ENCODE results near the gene AADAC.

Gene AADAC

DNA sequence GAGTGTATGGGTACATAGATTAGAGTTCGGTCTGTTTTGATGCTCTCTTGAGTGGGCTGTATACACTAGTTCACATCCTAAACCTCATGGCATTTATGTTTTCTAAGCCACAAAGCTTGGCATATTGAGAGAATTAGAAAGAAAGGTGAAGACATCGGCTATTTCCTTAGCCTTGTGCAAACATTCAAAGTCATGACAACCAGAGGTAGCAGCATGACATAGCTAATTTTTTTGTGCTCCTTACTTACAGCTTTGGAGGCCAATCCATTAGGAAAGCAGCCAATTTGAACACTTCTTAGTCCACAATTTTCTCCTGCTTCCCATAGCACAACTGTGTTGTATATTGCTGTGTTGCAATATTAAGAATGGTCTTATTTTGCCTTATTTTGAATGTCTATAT, 21.5 kb upstream of the AADAC start:
- Mint-ChIP-seq H3K4me3 (no peak overlapping the region), H3K36me3 (ENCODE audit: low read depth) (no peaks in the 10 kb centered on the region), H3K27ac (no peak overlapping the region), H3K9me3 (peaks cover 2% of the 10 kb centered on the region), H3K27me3 (ENCODE audit: low read depth) (no peaks in the 10 kb centered on the region), H3K4me1 (no peaks in the 10 kb centered on the region)
- TF ChIP-seq, protein P1, sequence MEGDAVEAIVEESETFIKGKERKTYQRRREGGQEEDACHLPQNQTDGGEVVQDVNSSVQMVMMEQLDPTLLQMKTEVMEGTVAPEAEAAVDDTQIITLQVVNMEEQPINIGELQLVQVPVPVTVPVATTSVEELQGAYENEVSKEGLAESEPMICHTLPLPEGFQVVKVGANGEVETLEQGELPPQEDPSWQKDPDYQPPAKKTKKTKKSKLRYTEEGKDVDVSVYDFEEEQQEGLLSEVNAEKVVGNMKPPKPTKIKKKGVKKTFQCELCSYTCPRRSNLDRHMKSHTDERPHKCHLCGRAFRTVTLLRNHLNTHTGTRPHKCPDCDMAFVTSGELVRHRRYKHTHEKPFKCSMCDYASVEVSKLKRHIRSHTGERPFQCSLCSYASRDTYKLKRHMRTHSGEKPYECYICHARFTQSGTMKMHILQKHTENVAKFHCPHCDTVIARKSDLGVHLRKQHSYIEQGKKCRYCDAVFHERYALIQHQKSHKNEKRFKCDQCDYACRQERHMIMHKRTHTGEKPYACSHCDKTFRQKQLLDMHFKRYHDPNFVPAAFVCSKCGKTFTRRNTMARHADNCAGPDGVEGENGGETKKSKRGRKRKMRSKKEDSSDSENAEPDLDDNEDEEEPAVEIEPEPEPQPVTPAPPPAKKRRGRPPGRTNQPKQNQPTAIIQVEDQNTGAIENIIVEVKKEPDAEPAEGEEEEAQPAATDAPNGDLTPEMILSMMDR (IDR thresholded peaks at IDR 0.05; ENCODE audit: unreplicated experiment in 3 of 3): no peak

DNA sequence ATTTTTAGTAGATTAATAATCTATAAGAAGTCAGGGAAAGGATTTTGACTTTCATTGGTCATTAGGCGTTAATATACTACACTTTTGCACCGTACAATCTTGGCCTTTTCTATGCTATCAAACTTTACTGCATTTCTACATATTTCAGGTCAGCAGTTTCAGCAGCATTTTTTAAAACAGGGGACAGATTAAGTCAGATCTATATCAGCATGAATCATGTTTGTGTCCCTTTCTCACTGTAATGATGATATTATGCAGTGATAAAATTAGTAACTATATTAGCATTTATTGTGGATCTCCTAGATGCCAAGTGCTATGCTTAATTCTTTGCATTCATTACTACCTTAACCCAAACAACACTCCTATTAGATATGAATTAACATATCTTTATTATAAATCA, 20.3 kb upstream of the AADAC start:
- Mint-ChIP-seq H3K27ac (no peak overlapping the region), H3K4me1 (no peaks in the 10 kb centered on the region), H3K27me3 (ENCODE audit: low read depth) (no peaks in the 10 kb centered on the region), H3K4me3 (no peak overlapping the region), H3K9me3 (peaks cover 2% of the 10 kb centered on the region), H3K36me3 (ENCODE audit: low read depth) (no peaks in the 10 kb centered on the region)
- TF ChIP-seq, protein P1 (IDR thresholded peaks at IDR 0.05; ENCODE audit: unreplicated experiment in 3 of 3): no peak

DNA sequence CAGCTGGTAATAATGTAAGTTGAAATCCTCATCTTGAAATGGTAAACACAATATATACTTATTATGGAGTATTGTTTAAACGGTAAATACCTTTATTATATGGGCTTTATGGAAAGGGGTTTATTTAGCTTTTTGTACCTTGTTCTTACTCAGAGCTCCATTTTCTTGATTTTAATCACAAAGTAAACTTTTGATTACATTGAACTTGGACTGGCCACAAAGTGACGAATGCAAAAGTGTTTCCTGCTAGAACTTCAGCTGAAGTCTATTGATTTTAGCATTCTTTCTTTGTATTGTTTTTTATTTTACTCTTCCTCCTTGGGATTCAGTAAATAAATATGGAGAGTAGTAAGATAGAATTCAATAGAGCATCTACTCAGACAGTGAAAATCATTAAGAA, 19.8 kb upstream of the AADAC start:
- H3K4me3 Mint-ChIP-seq: no peak overlapping the region
- H3K27me3 Mint-ChIP-seq (ENCODE audit: low read depth): no peaks in the 10 kb centered on the region
- TF ChIP-seq, protein P1 (IDR thresholded peaks at IDR 0.05; ENCODE audit: unreplicated experiment in 3 of 3): no peak
- H3K9me3 Mint-ChIP-seq: peaks cover 2% of the 10 kb centered on the region
- H3K27ac Mint-ChIP-seq: no peak overlapping the region
- H3K4me1 Mint-ChIP-seq: no peaks in the 10 kb centered on the region
- no peaks in the 10 kb centered on the region for H3K36me3 Mint-ChIP-seq (ENCODE audit: low read depth)

DNA sequence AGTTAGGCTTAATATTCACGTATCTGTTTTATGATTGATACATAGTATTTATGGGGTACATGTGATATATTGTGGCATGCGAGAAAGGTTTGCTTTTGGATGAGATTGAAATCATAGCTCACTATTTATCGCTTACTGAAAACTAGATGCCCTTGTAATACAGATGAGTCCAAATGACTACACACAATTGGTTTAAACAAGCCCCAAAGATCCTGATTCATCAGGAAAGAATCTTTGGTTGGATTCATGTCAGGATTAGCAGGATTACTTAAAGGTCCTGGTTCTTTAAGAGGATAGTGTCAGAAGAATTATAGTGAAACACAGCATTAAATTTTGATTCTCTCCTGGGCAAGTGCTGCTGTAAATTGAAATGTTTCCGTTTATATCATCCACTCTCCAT, 18.6 kb upstream of the AADAC start:
- H3K27ac Mint-ChIP-seq: no peak overlapping the region
- H3K9me3 Mint-ChIP-seq: peaks cover 2% of the 10 kb centered on the region
- H3K36me3 Mint-ChIP-seq (ENCODE audit: low read depth): no peaks in the 10 kb centered on the region
- TF ChIP-seq, protein P1 (IDR thresholded peaks at IDR 0.05; ENCODE audit: unreplicated experiment in 3 of 3): no peak
- no peaks in the 10 kb centered on the region for H3K27me3 Mint-ChIP-seq (ENCODE audit: low read depth)
- no peaks in the 10 kb centered on the region for H3K4me1 Mint-ChIP-seq
- no peak overlapping the region for H3K4me3 Mint-ChIP-seq

DNA sequence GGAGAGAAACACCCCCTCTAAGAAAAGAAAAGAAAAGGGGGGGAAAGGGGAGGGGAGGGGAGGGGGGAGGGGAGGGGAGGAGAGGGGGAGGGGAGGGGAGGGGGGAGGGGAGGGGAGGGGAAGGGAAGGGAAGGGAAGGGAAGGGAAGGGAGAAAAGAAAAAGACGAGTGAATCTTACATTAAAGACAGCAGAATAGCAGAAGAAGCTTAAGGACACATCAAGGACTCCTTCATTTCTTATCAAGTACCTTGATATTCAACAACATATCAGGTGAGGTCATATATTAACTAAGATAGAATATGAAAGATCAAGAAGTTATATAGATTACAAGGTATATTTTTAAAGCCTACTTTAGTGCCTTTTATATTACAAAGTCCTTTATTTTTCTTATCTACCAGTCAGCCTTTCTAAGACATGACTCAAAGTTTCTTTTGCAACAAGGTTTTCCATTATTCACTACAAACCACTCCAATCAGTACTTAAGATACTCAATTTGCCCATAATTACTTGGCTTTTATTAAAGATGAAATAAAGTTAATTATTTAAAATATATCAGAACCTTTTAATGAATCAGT, 17.7 kb upstream of the AADAC start:
- Mint-ChIP-seq H3K36me3 (ENCODE audit: low read depth) (no peaks in the 10 kb centered on the region), H3K27ac (no peak overlapping the region), H3K9me3 (no peaks in the 10 kb centered on the region), H3K4me3 (no peak overlapping the region), H3K4me1 (no peaks in the 10 kb centered on the region), H3K27me3 (ENCODE audit: low read depth) (no peaks in the 10 kb centered on the region)
- TF ChIP-seq, protein P1 (IDR thresholded peaks at IDR 0.05; ENCODE audit: unreplicated experiment in 3 of 3): no peak

DNA sequence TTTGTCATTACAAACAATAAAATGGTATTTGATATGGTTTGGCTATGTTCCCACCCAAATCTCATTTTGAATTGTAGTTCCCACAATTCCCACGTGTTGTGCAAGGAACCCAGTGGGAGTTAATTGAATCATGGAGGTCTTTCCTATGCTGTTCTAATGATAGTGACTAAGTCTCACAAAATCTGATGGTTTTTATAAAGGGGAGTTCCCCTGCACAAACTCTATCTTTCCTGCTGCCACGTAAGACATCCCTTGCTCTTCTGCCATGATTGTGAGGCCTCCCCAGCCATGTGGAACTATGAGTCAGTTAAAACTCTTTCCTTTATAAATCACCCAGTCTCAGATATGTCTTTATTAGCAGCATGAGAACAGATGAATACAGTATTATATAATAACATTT, 15.4 kb upstream of the AADAC start:
- no peaks in the 10 kb centered on the region for H3K27me3 Mint-ChIP-seq (ENCODE audit: low read depth)
- no peak overlapping the region for H3K4me3 Mint-ChIP-seq
- no peaks in the 10 kb centered on the region for H3K36me3 Mint-ChIP-seq (ENCODE audit: low read depth)
- TF ChIP-seq, protein P1 (IDR thresholded peaks at IDR 0.05; ENCODE audit: unreplicated experiment in 3 of 3): no peak
- H3K4me1 Mint-ChIP-seq: no peaks in the 10 kb centered on the region
- no peaks in the 10 kb centered on the region for H3K9me3 Mint-ChIP-seq
- no peak overlapping the region for H3K27ac Mint-ChIP-seq

Data from nephron (organoid).